Keratinocyte (primary cell): ENCODE results near the gene RCN2.

Source experiments
- CTCF ChIP-seq, 3 experiments: IDR thresholded peaks in 1 of 3; conservative IDR thresholded peaks in 1 of 3; optimal IDR thresholded peaks in 1 of 3; 2 replicates in 2 of 3; 3 replicates in 1 of 3; pipeline versions ENCODE3 to v1.5.1; 2011; ENCODE audit warnings: low read length in 3 of 3, mild to moderate bottlenecking in 3 of 3, moderate library complexity in 2 of 3, control low read depth in 1 of 3, inconsistent platforms in 1 of 3; ENCODE audit not compliant: insufficient read depth in 2 of 3; ENCODE audit errors: extremely low read depth in 1 of 3
- EZH2 ChIP-seq: IDR thresholded peaks from one replicate; pipeline ENCODE4 v1.6.1; 2012; ENCODE audit warnings: inconsistent platforms, mild to moderate bottlenecking, low read length, moderate library complexity

- TF ChIP-seq CTCF (optimal IDR thresholded peaks at IDR 0.05 in 1 of 3, IDR thresholded peaks at IDR 0.05 in 1 of 3, conservative IDR thresholded peaks at IDR 0.05 in 1 of 3; ENCODE audit: extremely low read depth in 1 of 3, insufficient read depth in 2 of 3, low read length in 3 of 3) (no peak), EZH2 (no peak)
These were observed 17.8 kb upstream of the RCN2 start for GRCh38 chr15:76913737-76914136.
